H1 (cell line): ENCODE measurements around the gene CIAO3. TPM values are rescaled to one million over a fixed set of nuclear protein-coding genes. Genes with fewer than 3 reads are reported as not detected.

Experiments used
- CTCF ChIA-PET: fragments of 300-600 bp; sonication (Branson Sonifier 250); formaldehyde crosslinking; loops from one replicate; lab custom pipeline; 2021; ENCODE audit not compliant: partially characterized antibody; lab: Charles Lee
- POLR2A ChIA-PET: fragments of 300-600 bp; sonication (Branson Sonifier 250); formaldehyde crosslinking; loops from one replicate; lab custom pipeline; 2021; ENCODE audit warnings: inconsistent platforms; ENCODE audit not compliant: partially characterized antibody; lab: Charles Lee
- DNase-seq, 2 experiments: peaks; one replicate each; pipeline versions ENCODE4 v3.0.0 to v3.0.0-alpha.2; 2010 to 2022; ENCODE audit warnings: low spot score in 2 of 2, low read depth in 1 of 2, mixed read lengths in 1 of 2
- FAIRE-seq: peaks from 2 replicates; lab custom pipeline; 2011; peaks lifted over from hg19 to GRCh38; lab: Jason Lieb, UNC
- H2AFZ ChIP-seq: 2 replicates; pipeline ENCODE4 v1.8.1; 2012; ENCODE audit warnings: low read length, inconsistent platforms
- H2AK5ac ChIP-seq: 2 replicates; pipeline ENCODE4 v1.6.1; 2013; ENCODE audit warnings: low read depth, low read length
- H2BK120ac ChIP-seq: replicated peaks from 2 replicates; pipeline ENCODE3; 2013; ENCODE audit warnings: low read depth, low read length, inconsistent platforms
- H2BK12ac ChIP-seq: 2 replicates; pipeline ENCODE4 v1.6.1; 2013; ENCODE audit warnings: low read depth, low read length
- H2BK15ac ChIP-seq: 2 replicates; pipeline ENCODE4 v1.6.1; 2013; ENCODE audit warnings: low read length
- H2BK20ac ChIP-seq: 2 replicates; pipeline ENCODE4 v1.6.1; 2013; ENCODE audit warnings: low read length
- H2BK5ac ChIP-seq: 2 replicates; pipeline ENCODE4 v1.6.1; 2013; ENCODE audit warnings: low read depth, low read length
- H3K14ac ChIP-seq: 2 replicates; pipeline ENCODE4 v1.6.1; 2013; ENCODE audit warnings: inconsistent platforms; ENCODE audit not compliant: insufficient read length
- H3K18ac ChIP-seq: 2 replicates; pipeline ENCODE4 v1.6.1; 2013; ENCODE audit warnings: low read length; ENCODE audit errors: extremely low read depth
- H3K23ac ChIP-seq: 2 replicates; pipeline ENCODE4 v1.6.1; 2013; ENCODE audit warnings: inconsistent platforms; ENCODE audit not compliant: insufficient read length
- H3K23me2 ChIP-seq: 2 replicates; pipeline ENCODE4 v1.6.1; 2013; ENCODE audit warnings: low read depth, low read length
- H3K27ac ChIP-seq: 2 replicates; pipeline ENCODE4 v1.6.1; 2011; ENCODE audit warnings: low read depth, low read length, inconsistent platforms
- H3K27me3 ChIP-seq, 4 experiments: replicated peaks in 1 of 4; 1 replicate in 1 of 4; 2 replicates in 3 of 4; pipeline versions ENCODE4 v1.6.1 to v1.8.1; 2011 to 2013; ENCODE audit warnings: low read length in 3 of 4, mild to moderate bottlenecking in 3 of 4, inconsistent platforms in 2 of 4, mixed read lengths in 2 of 4, moderate library complexity in 1 of 4; ENCODE audit not compliant: control insufficient read depth in 3 of 4, insufficient read depth in 3 of 4; ENCODE audit errors: extremely low read depth in 1 of 4
- H3K36me3 ChIP-seq, 4 experiments: 2 replicates each; pipeline versions ENCODE4 v1.6.1 to v1.8.1; 2011 to 2013; ENCODE audit warnings: mild to moderate bottlenecking in 4 of 4, low read length in 3 of 4, moderate library complexity in 2 of 4, control low read depth in 1 of 4, inconsistent platforms in 1 of 4; ENCODE audit not compliant: insufficient read depth in 4 of 4, control insufficient read depth in 2 of 4
- H3K4ac ChIP-seq: replicated peaks from 2 replicates; pipeline ENCODE3; 2013; ENCODE audit warnings: low read length, low read depth, mixed read lengths, inconsistent platforms; ENCODE audit not compliant: insufficient read length
- H3K4me1 ChIP-seq, 4 experiments: replicated peaks in 1 of 4; 1 replicate in 1 of 4; 2 replicates in 3 of 4; pipeline versions ENCODE4 v1.6.1 to v1.8.1; 2011 to 2013; ENCODE audit warnings: low read length in 3 of 4, inconsistent platforms in 2 of 4, mixed read lengths in 1 of 4; ENCODE audit not compliant: insufficient read depth in 4 of 4, control insufficient read depth in 3 of 4
- H3K4me2 ChIP-seq, 2 experiments: 2 replicates each; pipeline versions ENCODE4 v1.6.1 to v1.8.1; 2011 to 2013; ENCODE audit warnings: low read depth in 2 of 2, low read length in 2 of 2, control low read depth in 1 of 2, inconsistent platforms in 1 of 2, mild to moderate bottlenecking in 1 of 2; ENCODE audit not compliant: insufficient read depth in 1 of 2
- H3K4me3 ChIP-seq, 4 experiments: fragments of 200-600, 300-600 bp in 1 of 4; sonication (generic), shearing (Covaris generic), sonication (Bioruptor Twin) in 1 of 4; 2 replicates each; pipeline versions ENCODE4 v1.5.1 to v1.8.1; 2011 to 2016; ENCODE audit warnings: low read length in 4 of 4, low read depth in 3 of 4, control low read depth in 2 of 4, inconsistent platforms in 2 of 4, mild to moderate bottlenecking in 2 of 4, mixed read lengths in 1 of 4, moderate library complexity in 1 of 4; ENCODE audit not compliant: insufficient read depth in 2 of 4; ENCODE audit errors: extremely low read depth in 1 of 4
- H3K56ac ChIP-seq: replicated peaks from 2 replicates; pipeline ENCODE3; 2013; ENCODE audit warnings: low read depth, mild to moderate bottlenecking, mixed read lengths, low read length, inconsistent platforms; ENCODE audit not compliant: insufficient read length
- H3K79me1 ChIP-seq: 2 replicates; pipeline ENCODE4 v1.6.1; 2013; ENCODE audit warnings: low read depth, low read length, control low read depth
- H3K79me2 ChIP-seq, 2 experiments: 2 replicates each; pipeline versions ENCODE4 v1.6.1 to v1.8.1; 2012 to 2013; ENCODE audit warnings: low read length in 2 of 2, mild to moderate bottlenecking in 2 of 2, inconsistent platforms in 1 of 2; ENCODE audit not compliant: insufficient read depth in 2 of 2, control insufficient read depth in 1 of 2
- H3K9ac ChIP-seq, 4 experiments: replicated peaks in 1 of 4; 1 replicate in 1 of 4; 2 replicates in 3 of 4; pipeline versions ENCODE4 v1.6.1 to v1.8.1; 2011 to 2013; ENCODE audit warnings: low read depth in 3 of 4, low read length in 3 of 4, control low read depth in 2 of 4, mild to moderate bottlenecking in 2 of 4, moderate library complexity in 2 of 4, inconsistent platforms in 1 of 4; ENCODE audit errors: extremely low read depth in 1 of 4
- H3K9me3 ChIP-seq, 2 experiments: 2 replicates each; pipeline versions ENCODE4 v1.6.1 to v1.8.1; 2012 to 2013; ENCODE audit warnings: mild to moderate bottlenecking in 2 of 2, moderate library complexity in 2 of 2, control low read depth in 1 of 2, inconsistent platforms in 1 of 2, low read depth in 1 of 2, low read length in 1 of 2, mixed read lengths in 1 of 2; ENCODE audit not compliant: insufficient read depth in 2 of 2
- H4K20me1 ChIP-seq, 2 experiments: replicated peaks in 1 of 2; 2 replicates each; pipeline versions ENCODE3 to v1.8.1; 2011 to 2013; ENCODE audit warnings: inconsistent platforms in 2 of 2, low read length in 2 of 2, mild to moderate bottlenecking in 1 of 2; ENCODE audit not compliant: insufficient read depth in 2 of 2, control insufficient read depth in 1 of 2
- H4K5ac ChIP-seq: 2 replicates; pipeline ENCODE4 v1.6.1; 2013; ENCODE audit warnings: low read length, low read depth, mixed read lengths, inconsistent platforms; ENCODE audit not compliant: insufficient read length
- H4K8ac ChIP-seq: 2 replicates; pipeline ENCODE4 v1.8.0; 2013; ENCODE audit warnings: mild to moderate bottlenecking, moderate library complexity, low read length, inconsistent platforms; ENCODE audit not compliant: insufficient read depth; ENCODE audit errors: extremely low read depth
- H4K91ac ChIP-seq: replicated peaks from 2 replicates; pipeline ENCODE3; 2013; ENCODE audit warnings: low read length, mixed read lengths, inconsistent platforms; ENCODE audit not compliant: insufficient read length
- BCL11A ChIP-seq, 2 experiments: IDR thresholded peaks; one replicate each; pipeline ENCODE4 v1.6.1; 2011; ENCODE audit warnings: low read depth in 2 of 2, low read length in 2 of 2, mild to moderate bottlenecking in 2 of 2
- EGR1 ChIP-seq: IDR thresholded peaks from 2 replicates; pipeline ENCODE4 v1.6.1; 2011; ENCODE audit warnings: low read depth, low read length, borderline replicate concordance
- KDM1A ChIP-seq: fragments of 200-600, 300-600 bp; sonication (generic); IDR thresholded peaks from 2 replicates; pipeline ENCODE4 v1.7.1; 2016; ENCODE audit warnings: mild to moderate bottlenecking, low read length, borderline replicate concordance
- POLR2A ChIP-seq, 2 experiments: IDR thresholded peaks; 1 replicate in 1 of 2; 2 replicates in 1 of 2; pipeline ENCODE4 v1.6.1; 2011; ENCODE audit warnings: low read depth in 2 of 2, low read length in 2 of 2, mild to moderate bottlenecking in 2 of 2; ENCODE audit errors: control extremely low read depth in 1 of 2
- POLR2AphosphoS5 ChIP-seq: IDR thresholded peaks from 2 replicates; pipeline ENCODE4 v1.6.1; 2011; ENCODE audit warnings: low read depth, low read length
- POU5F1 ChIP-seq: IDR thresholded peaks from 2 replicates; pipeline ENCODE4 v1.6.1; 2011; ENCODE audit warnings: low read depth, mild to moderate bottlenecking, low read length, moderate library complexity
- SIN3A ChIP-seq, 2 experiments: IDR thresholded peaks in 1 of 2; conservative IDR thresholded peaks in 1 of 2; 2 replicates each; pipeline ENCODE4 v1.6.1; 2011 to 2012; ENCODE audit warnings: low read length in 2 of 2, improper control_type of control experiment in 1 of 2, low read depth in 1 of 2, mild to moderate bottlenecking in 1 of 2
- SRF ChIP-seq: IDR thresholded peaks from 2 replicates; pipeline ENCODE4 v1.6.1; 2011; ENCODE audit warnings: mild to moderate bottlenecking, low read depth, low read length, moderate library complexity
- WGBS, 2 experiments: shearing (Covaris generic) in 1 of 2; methylation state at CpG; one replicate each; pipeline versions ENCODE4 v1.1.6 to v1.1.7; 2013 to 2015; ENCODE audit warnings: low lambda C conversion rate in 2 of 2, mixed read lengths in 2 of 2, inconsistent platforms in 1 of 2, low coverage in 1 of 2, missing lambda C conversion rate in 1 of 2; ENCODE audit not compliant: insufficient replicate concordance in 2 of 2, insufficient coverage in 1 of 2, insufficient read length in 1 of 2; ENCODE audit errors: extremely low coverage in 1 of 2, missing lambda C conversion rate in 1 of 2; 5-methylcytosine and 5-hydroxymethylcytosine counted together
- long read RNA-seq, 2 experiments: library from RNA in 1 of 2; library from capped mRNA in 1 of 2; stranded (forward); transcript quantifications; one replicate each; pipeline ENCODE4 v2.0.0, GENCODE V29; 2021; ENCODE audit warnings: inconsistent platforms in 1 of 2
- polyA minus RNA-seq, 3 experiments: library from RNA; depleted of rRNA, polyadenylated mRNA; stranded (reverse); fragments of >200 nt; gene quantifications; 1 replicate in 2 of 3; 2 replicates in 1 of 3; pipeline ENCODE4 v1.2.3, GENCODE V29; 2011
- polyA plus RNA-seq, 7 experiments: library from polyadenylated mRNA; depleted of rRNA in 3 of 7; stranded (reverse) in 5 of 7; unstranded in 2 of 7; fragments of >200 nt in 5 of 7; fragments of 200-250 nt in 2 of 7; gene quantifications; 1 replicate in 5 of 7; 2 replicates in 1 of 7; 4 replicates in 1 of 7; pipeline versions ENCODE4 v1.2.1 to v1.2.3, GENCODE V29; 2011 to 2013; ENCODE audit warnings: missing spikeins in 2 of 7, mixed read lengths in 2 of 7
- total RNA-seq: library from RNA; stranded (reverse); fragmentation: NEBNext Ultra II Directional; extraction: Animal tissue kit (Norgen Biotek cat#: 25700); gene quantifications from 2 replicates; pipeline ENCODE4 v1.2.1, GENCODE V29; 2021

CIAO3 gene
- total RNA-seq = 20.4 and 21.0 TPM in 2 replicates
- polyA plus RNA-seq (2011; rRNA removed) = 20.0 and 29.6 TPM in 2 replicates
- 22.4 TPM for polyA plus RNA-seq (2011; cell fraction: cytosol; rRNA removed)
- 97.6 TPM for polyA plus RNA-seq (2011; cell fraction: nucleus; rRNA removed)
- polyA plus RNA-seq (2012, experiment 1 of 2) = 14.5 to 22.5 TPM (median 20.0 TPM) in 4 replicates
- 20.5 TPM for polyA plus RNA-seq (2012, experiment 2 of 2)
- 10.8 TPM for polyA plus RNA-seq (2013, experiment 1 of 2)
- 10.0 TPM for polyA plus RNA-seq (2013, experiment 2 of 2)
- 17.6 and 21.1 TPM in 2 replicates for polyA minus RNA-seq (2011; rRNA and poly(A)+ RNA removed)
- 21.1 TPM for polyA minus RNA-seq (2011; cell fraction: cytosol; rRNA and poly(A)+ RNA removed)
- polyA minus RNA-seq (2011; cell fraction: nucleus; rRNA and poly(A)+ RNA removed) = 52.8 TPM
- long read RNA-seq, experiment 1, partial matches to known transcripts = 3 of 8 reads
- long read RNA-seq, experiment 1, other reads (novel, unspliced or antisense) = 0 of 8 reads
- long read RNA-seq, experiment 2, transcript CIAO3-201 (11 exons, 2,112 nt) = major isoform, 9 of 10 reads
- long read RNA-seq, experiment 2, partial matches to known transcripts = 0 of 10 reads
- long read RNA-seq, experiment 2, other reads (novel, unspliced or antisense) = 1 of 10 reads

- Histone ChIP-seq H3K79me1 (no peaks in the 10 kb centered on the region), H3K9me3 (no peaks in the 10 kb centered on the region), H3K23ac (no peak within 1 kb of the TSS), H2BK20ac (no peak within 1 kb of the TSS), H2BK15ac (no peak within 1 kb of the TSS), H2BK5ac (peak within 1 kb of the TSS; percentile 91), H3K14ac (no peak within 1 kb of the TSS), H2AFZ (no peak within 1 kb of the TSS), H2AK5ac (no peak within 1 kb of the TSS), H2BK120ac (no peak within 1 kb of the TSS), H3K18ac (peak within 1 kb of the TSS; percentile 78; the same call in 1 of the 2 replicates), H3K27ac (peak within 1 kb of the TSS; percentile 84), H3K4me1 (peaks cover 0 to 9% (median 4%) of the 10 kb centered on the region in 4 experiments; a peak in 5 of 7 replicates), H3K4ac (no peak within 1 kb of the TSS), H3K23me2 (peaks cover 7% of the 10 kb centered on the region; the same call in 1 of the 2 replicates), H3K79me2 (no peaks in the 10 kb centered on the region), H3K27me3 (no peaks in the 10 kb centered on the region), H3K4me2 (peak within 1 kb of the TSS; percentile 70 to 80), H4K20me1 (no peaks in the 10 kb centered on the region), H4K8ac (peak within 1 kb of the TSS; percentile 93), H3K56ac (peak within 1 kb of the TSS; percentile 46), H3K36me3 (peaks cover 0 to 3% (median 0%) of the 10 kb centered on the region in 4 experiments; a peak in 1 of 8 replicates), H3K4me3 (peak within 1 kb of the TSS; percentile 62 to 90 (median 81)), H2BK12ac (0 out of 2 replicates have a peak within 1 kb of the TSS, but pooled peaks have one; percentile 3), H4K91ac (no peak within 1 kb of the TSS), H4K5ac (peak within 1 kb of the TSS; percentile 80), H3K9ac (peak within 1 kb of the TSS; percentile 64 to 81 (median 71))
- FAIRE-seq (no peak), DNase-seq (peak in 1 of 2 experiments; percentile 99)
- ChIA-PET POLR2A (interaction anchor here (0.6 to 6.3 kb wide), 18 partner anchors 10 to 318 kb away, joined by 3 to 39 read pairs (median 4); partner anchors contain the start of genes ANTKMT, CCDC78, GNG13 and MSLN), CTCF (interaction anchor here (0.6 to 35.8 kb wide), 16 partner anchors 9 to 1366 kb away, joined by 3 to 977 read pairs (median 4); partner anchors contain the start of genes ANTKMT, CCDC78, CHTF18 and FBXL16)
- 3% methylated on average over 59 of the region's 79 CpGs; no CpG with 5 or more reads in 1 of the 2 experiments for WGBS, 2 experiments
- TF ChIP-seq EGR1 = peak; percentile 35; the same call in 1 of the 2 replicates
- peak; percentile 58; the same call in 1 of the 2 replicates for TF ChIP-seq SRF
- no peak for TF ChIP-seq KDM1A
- TF ChIP-seq POLR2A (IDR thresholded peaks at IDR 0.05; ENCODE audit: control extremely low read depth in 1 of 2, low read depth in 2 of 2, low read length in 2 of 2) = peak in 1 of 2 experiments; percentile 66; a peak in 1 of 3 replicates
- no peak for TF ChIP-seq POU5F1
- no peak for TF ChIP-seq BCL11A (IDR thresholded peaks at IDR 0.05; ENCODE audit: low read depth in 2 of 2, low read length in 2 of 2)
- TF ChIP-seq POLR2AphosphoS5 = peak; percentile 60
- peak in 1 of 2 experiments; percentile 96; a peak in 2 of 4 replicates for TF ChIP-seq SIN3A (conservative IDR thresholded peaks at IDR 0.05 in 1 of 2, IDR thresholded peaks at IDR 0.05 in 1 of 2; ENCODE audit: low read depth in 1 of 2, low read length in 2 of 2)
These were observed at the start of gene CIAO3 for GRCh38 chr16:740764-741505. Gene CIAO3 (minus strand): TSS chr16:740997. CDS start chr16:740985, 12 bp downstream.
